Fibroblast of skin of abdomen (primary cell): ENCODE measurements around the gene CCDC74A. TPM values are rescaled to one million over a fixed set of nuclear protein-coding genes. Genes with fewer than 3 reads are reported as not detected.
"Not testable (repeated sequence)": the region's sequence is repeated elsewhere in the genome, so short reads cannot be mapped to it uniquely, and the experiment has no call there.

ENCODE experiments used
- DNase-seq: peaks from one replicate; pipeline ENCODE4 v3.0.0-alpha.2; 2013
- polyA plus RNA-seq, 2 experiments: library from polyadenylated mRNA; unstranded; fragments of 120-200 nt; gene quantifications; one replicate each; pipeline ENCODE4 v1.2.1, GENCODE V29; 2013; ENCODE audit not compliant: insufficient read length in 2 of 2

Gene CCDC74A
- 10.8 TPM for polyA plus RNA-seq (2013, experiment 1 of 2; ENCODE audit: insufficient read length)
- 11.4 TPM for polyA plus RNA-seq (2013, experiment 2 of 2; ENCODE audit: insufficient read length)

DNA sequence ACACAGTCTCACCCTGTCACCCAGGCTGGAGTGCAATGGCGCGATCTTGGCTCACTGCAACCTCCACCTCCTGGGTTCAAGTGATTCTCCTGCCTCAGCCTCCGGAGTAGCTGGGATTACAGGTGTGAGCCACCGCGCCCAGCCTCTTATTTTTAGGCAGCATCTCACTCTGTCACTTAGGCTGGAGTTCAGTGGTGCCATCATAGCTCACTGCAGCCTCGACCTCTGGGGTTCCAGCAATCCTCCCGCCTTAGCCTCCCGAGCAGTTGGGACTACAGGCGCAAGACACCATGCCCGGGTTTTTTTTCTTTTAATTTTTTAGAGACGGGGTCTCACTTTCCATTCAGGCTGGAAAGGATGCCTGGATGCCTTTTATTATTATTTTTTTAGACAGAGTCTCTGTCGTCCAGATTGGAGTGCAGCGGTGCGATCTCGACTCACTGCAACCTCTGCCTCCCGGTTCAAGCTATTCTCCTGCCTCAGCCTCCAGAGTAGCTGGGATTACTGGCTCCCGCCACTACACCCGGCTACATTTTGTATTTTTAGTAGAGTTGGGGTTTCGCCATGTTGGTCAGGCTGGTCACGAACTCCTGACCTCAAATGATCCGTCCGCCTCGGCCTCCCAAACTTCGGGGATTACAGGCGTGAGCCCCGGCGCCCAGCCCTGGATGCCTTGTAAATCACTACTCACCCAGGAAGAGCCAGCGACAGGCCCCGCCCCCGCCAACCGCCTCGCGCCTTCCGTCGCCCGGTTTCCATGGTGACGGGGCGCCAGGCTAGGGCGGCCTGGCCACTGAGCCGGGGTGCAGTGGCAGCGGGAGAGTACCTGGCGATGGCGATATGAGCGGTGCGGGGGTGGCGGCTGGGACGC lies at the start of gene CCDC74A:
Gene CCDC74A (plus strand): TSS at position 758 of the 871 bp plus-strand sequence. CDS start 83 bp downstream, at position 841.
- peak; percentile 47 for DNase-seq

DNA sequence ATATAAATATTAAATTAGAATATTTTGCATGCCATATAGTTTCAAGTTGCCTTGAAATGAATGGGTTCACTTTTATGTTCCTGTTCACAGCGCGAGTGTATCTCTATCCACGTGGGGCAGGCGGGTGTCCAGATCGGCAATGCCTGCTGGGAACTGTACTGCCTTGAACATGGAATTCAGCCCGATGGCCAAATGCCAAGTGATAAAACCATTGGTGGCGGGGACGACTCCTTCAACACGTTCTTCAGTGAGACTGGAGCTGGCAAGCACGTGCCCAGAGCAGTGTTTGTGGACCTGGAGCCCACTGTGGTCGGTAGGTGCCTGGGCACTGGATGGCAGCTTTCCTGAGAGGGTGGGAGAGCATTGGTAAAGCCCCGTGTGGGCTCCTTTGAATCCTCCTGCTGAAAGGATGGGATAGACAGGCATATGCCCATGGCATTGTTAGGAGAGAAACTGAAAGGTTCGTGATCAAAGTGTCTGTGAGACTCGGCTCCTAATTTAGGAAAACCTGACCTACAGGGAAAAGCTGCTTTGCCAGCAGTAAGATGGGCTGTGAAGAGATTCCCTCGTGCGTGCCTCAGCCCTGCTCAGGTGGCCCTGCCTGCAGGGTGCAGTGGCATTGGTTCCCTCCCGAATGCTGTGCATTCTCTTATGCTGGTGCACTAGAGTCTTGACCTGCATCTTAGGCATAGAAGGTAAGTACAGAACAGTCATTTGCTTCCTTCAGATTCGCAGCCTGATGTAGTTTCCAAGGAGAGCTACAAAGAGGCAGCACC lies 49.4 kb upstream of the CCDC74A start:
- not testable (repeated sequence) for DNase-seq

DNA sequence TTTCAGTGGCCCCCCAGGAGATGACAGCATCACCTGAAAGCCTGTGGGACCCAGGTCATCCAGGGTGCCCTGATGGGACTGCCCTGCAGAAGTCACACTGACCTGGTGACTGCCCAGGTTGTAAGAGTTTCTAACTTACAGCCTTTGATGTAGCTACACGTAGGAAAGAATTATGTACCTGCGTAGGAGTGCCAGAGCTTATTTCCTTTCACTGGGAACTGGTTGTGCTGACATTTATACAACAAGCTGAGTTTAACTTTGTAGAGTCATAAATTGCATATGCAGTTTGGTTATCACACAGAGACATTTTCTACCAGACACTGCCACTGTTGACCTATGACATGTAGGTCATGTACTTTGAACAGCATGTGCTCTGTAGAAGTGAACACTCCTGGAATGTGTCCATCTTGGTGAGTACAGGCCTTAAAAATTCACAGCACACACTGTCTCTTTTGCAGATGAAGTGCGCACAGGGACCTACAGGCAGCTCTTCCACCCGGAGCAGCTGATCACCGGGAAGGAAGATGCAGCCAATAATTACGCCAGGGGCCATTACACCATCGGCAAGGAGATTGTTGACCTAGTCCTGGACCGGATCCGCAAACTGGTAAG lies 48.7 kb upstream of the CCDC74A start:
- not testable (repeated sequence) for DNase-seq

GRCh38 chr2:131480351-131480750 lies 47.3 kb upstream of the CCDC74A start:
- DNase-seq: not testable (repeated sequence)

GRCh38 chr2:131482506-131483155 lies 45.1 kb upstream of the CCDC74A start:
- DNase-seq: not testable (repeated sequence)

- not testable (repeated sequence) for DNase-seq
Observed at GRCh38 chr2:131483981-131484820, 43.5 kb upstream of the CCDC74A start.

GRCh38 chr2:131484906-131485460 lies 42.7 kb upstream of the CCDC74A start:
- DNase-seq: not testable (repeated sequence)

GRCh38 chr2:131486201-131486902 lies 41.3 kb upstream of the CCDC74A start:
- DNase-seq: not testable (repeated sequence)

GRCh38 chr2:131488306-131489205 lies 39.1 kb upstream of the CCDC74A start:
- DNase-seq: no peak

DNA sequence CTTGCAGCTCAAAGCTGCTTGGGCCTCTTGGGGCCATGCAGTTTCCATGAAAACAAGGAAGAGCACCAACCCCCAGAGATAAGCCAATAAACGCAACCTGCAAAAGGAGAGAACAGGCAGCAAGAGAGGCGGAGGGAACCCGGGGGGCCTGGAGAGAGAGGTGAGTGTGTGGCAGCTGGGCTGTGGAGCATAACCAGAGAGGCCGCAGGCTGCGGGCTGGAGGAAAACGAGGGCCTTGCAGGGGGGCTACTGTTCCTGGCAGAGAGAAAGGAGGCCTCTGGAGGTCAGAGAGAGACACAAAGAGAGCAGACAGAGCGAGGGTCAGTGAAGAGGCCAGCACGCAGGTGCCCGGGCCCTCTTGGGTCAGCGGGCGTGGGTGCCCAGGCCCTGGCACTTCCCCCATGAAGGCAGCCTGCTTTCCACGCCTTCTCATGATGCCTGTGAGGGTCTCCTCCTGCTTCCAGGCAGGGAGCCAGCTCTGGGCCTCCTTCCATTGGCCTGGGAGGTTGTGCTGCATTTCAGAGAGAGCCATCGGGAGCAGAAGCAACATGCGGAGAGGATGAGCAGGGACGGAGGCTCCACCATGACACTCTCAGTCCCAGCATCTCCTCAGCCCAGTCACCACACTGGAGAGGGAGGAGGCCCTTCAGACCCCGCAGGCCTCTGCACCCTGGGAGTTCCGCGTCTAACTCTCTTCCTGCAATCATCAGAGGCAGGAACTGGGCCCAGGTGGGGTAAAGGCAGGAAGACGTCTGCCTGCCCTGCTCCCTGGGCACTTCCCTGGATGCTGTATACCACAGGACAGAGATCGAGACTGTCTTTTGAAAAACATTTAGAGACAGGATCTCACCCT lies 36.8 kb upstream of the CCDC74A start:
- DNase-seq: not testable (repeated sequence)

DNA sequence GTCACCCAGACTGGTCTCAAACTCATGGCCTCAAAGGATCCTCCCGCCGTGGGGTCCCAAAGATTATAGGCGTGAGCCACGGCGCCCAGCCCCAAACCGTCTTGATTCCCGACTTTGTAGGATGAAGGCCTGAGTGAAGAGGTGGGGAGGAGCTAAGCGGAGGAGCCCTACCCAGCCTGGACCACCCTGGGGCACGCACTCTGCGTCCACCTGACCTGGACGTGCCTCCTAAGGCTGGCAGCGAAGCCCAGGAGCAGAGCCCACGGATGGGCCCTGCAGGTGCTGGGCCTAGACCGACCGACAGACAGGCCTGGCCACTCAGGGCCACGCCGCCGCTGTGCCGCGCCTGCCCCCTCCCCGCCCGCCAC lies 36.2 kb upstream of the CCDC74A start:
- not testable (repeated sequence) for DNase-seq

DNA sequence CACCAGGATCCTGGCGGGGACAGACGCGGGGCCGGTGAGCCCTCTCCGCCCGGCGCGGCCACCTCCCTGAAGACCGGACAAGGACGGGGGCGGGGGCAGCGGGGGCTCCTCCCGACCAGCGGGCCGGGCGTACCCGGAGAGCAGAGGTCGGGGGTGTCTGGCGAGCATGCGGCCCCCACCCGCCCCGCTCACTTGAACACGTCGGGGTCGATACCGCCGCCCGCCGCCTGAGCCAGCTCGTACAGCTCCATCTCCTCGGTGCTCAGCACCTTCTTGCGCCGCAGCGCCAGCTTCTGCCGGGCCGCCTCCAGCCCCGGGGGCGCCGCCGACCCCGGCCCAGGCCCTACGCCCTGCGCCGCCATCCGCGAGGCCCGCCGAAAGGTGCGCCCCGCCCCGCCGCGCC lies 35.7 kb upstream of the CCDC74A start, which contains the start of gene MZT2A:
Gene MZT2A (minus strand): TSS at position 383 of the 403 bp plus-strand sequence. CDS start 21 bp downstream, at position 362.
- DNase-seq: not testable (repeated sequence)

GRCh38 chr2:131492418-131493198 lies 35.1 kb upstream of the CCDC74A start:
- DNase-seq: peak; percentile 93

DNA sequence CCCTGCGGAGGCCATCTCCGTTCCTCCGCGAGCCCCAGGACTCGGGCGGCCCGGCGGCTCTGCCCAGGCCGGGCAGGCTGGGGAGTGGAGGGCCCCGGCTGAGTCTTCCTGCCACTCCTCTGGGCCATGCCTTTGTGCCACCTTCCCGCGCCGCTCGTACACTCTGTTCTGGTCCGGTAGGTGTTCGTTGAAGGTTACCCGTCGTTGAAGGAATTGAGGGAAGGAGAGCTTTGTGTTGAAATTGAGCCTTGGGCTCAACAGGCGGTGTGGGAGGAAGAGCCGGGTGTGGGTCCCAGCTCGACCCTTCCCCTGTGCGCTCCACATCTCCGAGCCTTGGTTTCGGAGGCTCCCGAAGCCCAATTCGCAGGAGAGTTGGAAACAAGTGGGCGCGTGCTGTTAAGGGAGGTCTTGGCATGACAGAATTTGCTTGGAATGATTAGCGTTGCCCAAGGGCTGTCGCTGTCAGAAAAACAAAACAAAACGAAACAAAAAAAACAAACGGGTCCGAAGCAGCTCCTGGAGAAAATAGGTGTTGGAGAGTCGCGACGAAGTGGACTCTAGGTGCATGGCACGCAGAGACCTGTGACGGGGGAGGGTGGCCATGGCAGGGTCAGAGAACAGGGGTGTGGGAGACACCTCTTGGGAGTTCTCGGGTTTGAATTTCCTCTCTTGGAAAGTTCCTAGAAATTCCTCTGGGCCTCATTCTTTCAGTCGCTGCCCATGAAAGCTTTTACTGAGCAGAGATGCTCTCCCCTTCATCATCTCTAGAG lies 34.3 kb upstream of the CCDC74A start:
- no peak for DNase-seq

DNA sequence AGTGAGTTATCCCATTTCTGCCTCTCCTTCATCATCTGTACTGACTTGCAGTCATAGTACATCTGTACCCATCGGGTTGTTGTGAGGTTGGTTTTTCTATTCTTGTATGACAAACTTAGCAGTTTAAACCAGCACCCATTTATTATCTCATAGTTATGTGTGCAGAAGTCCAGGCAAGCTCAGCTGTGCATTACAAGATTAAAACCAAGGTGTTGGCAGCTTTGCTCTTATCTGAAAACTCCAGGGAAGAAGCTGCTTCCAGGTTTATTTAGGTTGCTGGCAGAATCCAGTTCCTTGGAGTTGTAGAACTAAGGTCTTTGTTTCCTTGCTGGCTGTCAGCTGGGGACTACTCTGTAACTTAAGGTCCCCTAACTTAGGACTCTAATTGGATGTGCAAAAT lies 32.2 kb upstream of the CCDC74A start:
- not testable (repeated sequence) for DNase-seq

GRCh38 chr2:131498321-131498973 lies 29.2 kb upstream of the CCDC74A start:
- DNase-seq: not testable (repeated sequence)
